A673 (cell line): ENCODE results near the gene SEMA5B.

Experiments
- CTCF ChIP-seq: fragments of 300-800, 200-600 bp; sonication (generic); conservative IDR thresholded peaks from 2 replicates; pipeline ENCODE4 v1.5.1; 2017; ENCODE audit warnings: low read depth, mild to moderate bottlenecking, antibody characterized with exemption, low read length, moderate library complexity, mixed read lengths
- EZH2 ChIP-seq: fragments of 200-600 bp; sonication (generic); IDR thresholded peaks from 2 replicates; pipeline ENCODE4 v1.6.1; 2017; ENCODE audit warnings: borderline replicate concordance, low read depth, mild to moderate bottlenecking, mixed read lengths, antibody characterized with exemption, low read length; ENCODE audit not compliant: poor library complexity, severe bottlenecking

- TF ChIP-seq CTCF (no peak), EZH2 (no peak)
Observed at GRCh38 chr3:123024056-123024455, 3.5 kb downstream of the SEMA5B start.
